HEK293T (cell line): ENCODE data around the gene IMPDH2.

Experiments
- CTCF ChIA-PET: fragments of 350-600 bp; formaldehyde crosslinking; extraction: SDS; loops from one replicate; lab custom pipeline; 2021; ENCODE audit warnings: antibody characterized with exemption, inconsistent platforms; lab: Yijun Ruan, JAX
- POLR2A ChIA-PET: fragments of 350-600 bp; formaldehyde crosslinking; extraction: SDS; loops from one replicate; lab custom pipeline; 2020; ENCODE audit warnings: antibody characterized with exemption, inconsistent platforms; lab: Yijun Ruan, JAX
- DNase-seq: peaks from one replicate; pipeline ENCODE4 v3.0.0; 2012; ENCODE audit warnings: mixed read lengths; ENCODE audit errors: extremely low spot score
- ARNT ChIP-seq: fragments of 450-650 bp; IDR thresholded peaks from 2 replicates; pipeline ENCODE4 v1.6.1; 2017; ENCODE audit warnings: mild to moderate bottlenecking
- BHLHE40 ChIP-seq: fragments of 450-650 bp; IDR thresholded peaks from 2 replicates; pipeline ENCODE4 v1.6.1; 2016; ENCODE audit warnings: mild to moderate bottlenecking, moderate library complexity, borderline replicate concordance
- CTBP1 ChIP-seq: fragments of 450-650 bp; IDR thresholded peaks from 2 replicates; pipeline ENCODE4 v1.6.1; 2016; ENCODE audit warnings: borderline replicate concordance
- ELF4 ChIP-seq: fragments of 450-650 bp; IDR thresholded peaks from 2 replicates; pipeline ENCODE4 v1.6.1; 2017; ENCODE audit warnings: antibody characterized with exemption
- FOXA1 ChIP-seq: fragments of 450-650 bp; IDR thresholded peaks from 2 replicates; pipeline ENCODE4 v1.6.1; 2016; ENCODE audit warnings: mild to moderate bottlenecking
- FOXK2 ChIP-seq: fragments of 450-650 bp; IDR thresholded peaks from 2 replicates; pipeline ENCODE4 v1.6.1; 2016; ENCODE audit warnings: mild to moderate bottlenecking
- FOXM1 ChIP-seq: fragments of 450-650 bp; IDR thresholded peaks from 2 replicates; pipeline ENCODE4 v1.6.1; 2017; ENCODE audit warnings: mild to moderate bottlenecking, borderline replicate concordance
- HDGF ChIP-seq: fragments of 450-650 bp; IDR thresholded peaks from 2 replicates; pipeline ENCODE4 v1.6.1; 2017; ENCODE audit warnings: antibody characterized with exemption, borderline replicate concordance
- L3MBTL2 ChIP-seq: fragments of 450-650 bp; conservative IDR thresholded peaks from 2 replicates; pipeline ENCODE4 v1.6.1; 2016; ENCODE audit warnings: mild to moderate bottlenecking
- LEF1 ChIP-seq: fragments of 450-650 bp; IDR thresholded peaks from 2 replicates; pipeline ENCODE4 v1.6.1; 2017; ENCODE audit warnings: mild to moderate bottlenecking, borderline replicate concordance
- NFRKB ChIP-seq: fragments of 450-650 bp; IDR thresholded peaks from 2 replicates; pipeline ENCODE4 v1.6.1; 2016; ENCODE audit warnings: mild to moderate bottlenecking, moderate library complexity
- PKNOX1 ChIP-seq: fragments of 450-650 bp; IDR thresholded peaks from 2 replicates; pipeline ENCODE4 v1.6.1; 2016
- SP1 ChIP-seq: fragments of 450-650 bp; IDR thresholded peaks from 2 replicates; pipeline ENCODE4 v1.6.1; 2017
- SUZ12 ChIP-seq: fragments of 450-650 bp; IDR thresholded peaks from 2 replicates; pipeline ENCODE4 v1.6.1; 2016; ENCODE audit warnings: mild to moderate bottlenecking
- TARDBP ChIP-seq: fragments of 450-650 bp; IDR thresholded peaks from 2 replicates; pipeline ENCODE4 v1.6.1; 2016
- ZNF384 ChIP-seq: fragments of 450-650 bp; IDR thresholded peaks from 2 replicates; pipeline ENCODE4 v1.6.1; 2016

The IMPDH2 gene

GRCh38 chr3:49015765-49016164 is 13.4 kb downstream of the IMPDH2 start:
- TF ChIP-seq TARDBP (no peak), SP1 (no peak), SUZ12 (no peak), NFRKB (no peak), PKNOX1 (no peak), ARNT (no peak), CTBP1 (no peak), L3MBTL2 (no peak), LEF1 (no peak), FOXA1 (no peak), ELF4 (no peak), BHLHE40 (no peak), FOXM1 (no peak), ZNF384 (no peak), FOXK2 (no peak), HDGF (no peak)
- ChIA-PET CTCF (no interaction called here), POLR2A (interaction anchor here (1.2 to 9.9 kb wide), 3 partner anchors 9 to 14 kb away, joined by 4 to 204 read pairs (median 21); partner anchors contain the start of genes IMPDH2 and WDR6)
- DNase-seq, result no peak

DNA sequence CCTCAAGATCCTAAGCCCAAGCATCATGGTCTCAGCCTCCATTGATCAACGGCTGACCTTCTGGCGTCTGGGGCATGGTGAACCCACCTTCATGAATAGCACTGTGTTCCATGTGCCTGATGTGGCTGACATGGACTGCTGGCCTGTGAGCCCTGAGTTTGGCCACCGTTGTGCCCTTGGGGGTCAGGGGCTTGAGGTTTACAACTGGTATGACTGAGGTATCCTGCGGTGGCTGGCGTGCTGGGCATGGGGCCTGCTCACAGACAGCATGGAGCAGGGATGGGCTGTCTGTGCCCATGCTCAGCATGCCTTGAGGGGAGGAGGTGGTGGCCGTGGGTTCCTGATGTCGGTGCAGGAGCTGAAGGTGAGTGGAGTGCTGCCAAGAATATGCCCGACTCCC is 14.1 kb downstream of the IMPDH2 start:
- TF ChIP-seq HDGF, result no peak
- no peak for TF ChIP-seq ZNF384
- no peak for TF ChIP-seq FOXM1
- TF ChIP-seq FOXA1, result no peak
- TF ChIP-seq SP1, result no peak
- TF ChIP-seq PKNOX1, result no peak
- no peak for TF ChIP-seq TARDBP
- no peak for TF ChIP-seq NFRKB
- no peak for TF ChIP-seq SUZ12
- TF ChIP-seq ARNT, result no peak
- TF ChIP-seq L3MBTL2, result no peak
- TF ChIP-seq CTBP1, result no peak
- TF ChIP-seq LEF1, result no peak
- no peak for TF ChIP-seq FOXK2
- TF ChIP-seq ELF4, result no peak
- no peak for DNase-seq
- ChIA-PET CTCF (interaction anchor here (2.5 kb wide), 1 partner anchor 27 kb away, joined by 18 read pairs; no protein-coding TSS in a partner anchor), POLR2A (interaction anchor here (1.3 to 9.9 kb wide), 3 partner anchors 8 to 29 kb away, joined by 3 to 204 read pairs (median 21); partner anchors contain the start of gene WDR6)

DNA sequence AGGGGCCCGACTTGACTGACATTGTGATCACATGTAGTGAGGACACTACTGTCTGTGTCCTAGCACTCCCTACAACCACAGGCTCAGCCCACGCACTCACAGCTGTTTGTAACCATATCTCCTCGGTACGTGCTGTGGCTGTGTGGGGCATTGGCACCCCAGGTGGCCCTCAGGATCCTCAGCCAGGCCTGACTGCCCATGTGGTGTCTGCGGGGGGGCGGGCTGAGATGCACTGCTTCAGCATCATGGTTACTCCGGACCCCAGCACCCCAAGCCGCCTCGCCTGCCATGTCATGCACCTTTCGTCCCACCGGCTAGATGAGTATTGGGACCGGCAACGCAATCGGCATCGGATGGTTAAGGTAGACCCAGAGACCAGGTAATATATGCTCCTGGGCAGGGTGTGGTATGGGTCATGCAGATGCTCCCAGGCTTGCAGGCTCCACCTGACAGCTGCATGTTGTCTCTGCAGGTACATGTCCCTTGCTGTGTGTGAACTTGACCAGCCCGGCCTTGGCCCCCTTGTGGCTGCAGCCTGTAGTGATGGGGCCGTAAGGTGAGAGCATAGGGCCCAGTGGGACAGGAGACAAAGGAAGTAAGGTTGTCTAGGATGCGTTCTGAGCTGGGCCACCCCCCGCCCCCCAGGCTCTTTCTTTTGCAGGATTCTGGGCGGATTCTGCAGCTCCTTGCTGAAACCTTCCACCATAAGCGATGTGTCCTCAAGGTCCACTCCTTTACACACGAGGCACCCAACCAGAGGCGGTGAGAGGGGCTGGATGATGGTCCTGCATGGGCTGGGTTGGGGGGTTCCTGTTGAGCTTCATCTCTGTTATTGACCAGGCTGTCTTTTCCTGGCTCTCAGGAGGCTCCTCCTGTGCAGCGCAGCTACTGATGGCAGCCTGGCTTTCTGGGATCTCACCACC is 15.2 kb downstream of the IMPDH2 start:
- peak; percentile 50 for DNase-seq
- CTCF ChIA-PET, result interaction anchor here (0.6 to 2.5 kb wide), 2 partner anchors 26 to 289 kb away, joined by 4 to 18 read pairs; no protein-coding TSS in a partner anchor
- POLR2A ChIA-PET, result interaction anchor here (0.9 to 4.0 kb wide), 7 partner anchors 7 to 28 kb away, joined by 3 to 21 read pairs (median 7); partner anchors contain the start of genes IMPDH2, NDUFAF3 and P4HTM
- TF ChIP-seq BHLHE40 (no peak), ZNF384 (no peak), PKNOX1 (no peak), FOXM1 (no peak), ELF4 (no peak), FOXK2 (no peak), LEF1 (no peak), FOXA1 (no peak), SP1 (no peak), L3MBTL2 (no peak), NFRKB (no peak)

- ChIA-PET CTCF (interaction anchor here (0.6 to 2.5 kb wide), 2 partner anchors 26 to 288 kb away, joined by 4 to 18 read pairs; no protein-coding TSS in a partner anchor), POLR2A (interaction anchor here (0.6 to 4.0 kb wide), 5 partner anchors 8 to 26 kb away, joined by 3 to 21 read pairs (median 7); partner anchors contain the start of genes IMPDH2 and NDUFAF3)
- TF ChIP-seq ZNF384, result no peak
- no peak for TF ChIP-seq BHLHE40
- no peak for TF ChIP-seq NFRKB
- no peak for TF ChIP-seq SP1
- no peak for TF ChIP-seq LEF1
- TF ChIP-seq ARNT, result no peak
- DNase-seq, result no peak
These were observed 16.0 kb downstream of the IMPDH2 start for GRCh38 chr3:49013113-49013737.

- ChIA-PET POLR2A (interaction anchor here (0.6 to 4.0 kb wide), 6 partner anchors 9 to 108 kb away, joined by 3 to 21 read pairs (median 6); partner anchors contain the start of genes IMPDH2, NDUFAF3, QRICH1 and USP19), CTCF (interaction anchor here (0.5 to 2.5 kb wide), 3 partner anchors 22 to 35 kb away, joined by 4 to 18 read pairs (median 5); no protein-coding TSS in a partner anchor)
- no peak for DNase-seq
- TF ChIP-seq L3MBTL2, result no peak
- TF ChIP-seq ELF4, result no peak
- TF ChIP-seq LEF1, result no peak
- TF ChIP-seq SP1, result no peak
- TF ChIP-seq ARNT, result no peak
These were observed 16.7 kb downstream of the IMPDH2 start for GRCh38 chr3:49012441-49013017.
